Skeletal muscle tissue (tissue), 4 donors: ENCODE results near the gene SUCLG2. TPM values are rescaled to one million over a fixed set of nuclear protein-coding genes. Genes with fewer than 3 reads are reported as not detected.

ENCODE experiments used
- H3K27ac ChIP-seq: one replicate; pipeline ENCODE4 v1.7.0; 2013; ENCODE audit warnings: mild to moderate bottlenecking, low read depth, low read length, inconsistent platforms
- H3K27me3 ChIP-seq, 3 donors: one replicate each; pipeline ENCODE4 v1.7.0; 2013; ENCODE audit warnings: low read length in 3 of 3; ENCODE audit not compliant: control insufficient read depth in 3 of 3, insufficient read depth in 3 of 3
- H3K36me3 ChIP-seq, 3 donors: one replicate each; pipeline ENCODE4 v1.7.0; 2013; ENCODE audit warnings: low read length in 3 of 3; ENCODE audit not compliant: control insufficient read depth in 3 of 3, insufficient read depth in 3 of 3
- H3K4me1 ChIP-seq, 3 donors: one replicate each; pipeline ENCODE4 v1.7.0; 2013; ENCODE audit warnings: low read length in 3 of 3, mild to moderate bottlenecking in 3 of 3; ENCODE audit not compliant: control insufficient read depth in 3 of 3, insufficient read depth in 3 of 3
- H3K4me3 ChIP-seq, 3 donors: one replicate each; pipeline ENCODE4 v1.7.0; 2013; ENCODE audit warnings: low read length in 3 of 3
- H3K9ac ChIP-seq, 3 donors: one replicate each; pipeline ENCODE4 v1.7.0; 2013; ENCODE audit warnings: low read length in 3 of 3, mild to moderate bottlenecking in 3 of 3, moderate library complexity in 2 of 3, low read depth in 1 of 3
- H3K9me3 ChIP-seq, 3 donors: one replicate each; pipeline ENCODE4 v1.7.0; 2013; ENCODE audit warnings: low read length in 3 of 3; ENCODE audit not compliant: control insufficient read depth in 3 of 3
- total RNA-seq: library from RNA; depleted of rRNA; stranded (reverse); fragments of >200 nt; gene quantifications from one replicate; pipeline ENCODE4 v1.2.3, GENCODE V29; 2014
- donor health status: Osteomylitis.

SUCLG2 gene
- total RNA-seq, 1 donor from 2014 or later, result 38.1 TPM

DNA sequence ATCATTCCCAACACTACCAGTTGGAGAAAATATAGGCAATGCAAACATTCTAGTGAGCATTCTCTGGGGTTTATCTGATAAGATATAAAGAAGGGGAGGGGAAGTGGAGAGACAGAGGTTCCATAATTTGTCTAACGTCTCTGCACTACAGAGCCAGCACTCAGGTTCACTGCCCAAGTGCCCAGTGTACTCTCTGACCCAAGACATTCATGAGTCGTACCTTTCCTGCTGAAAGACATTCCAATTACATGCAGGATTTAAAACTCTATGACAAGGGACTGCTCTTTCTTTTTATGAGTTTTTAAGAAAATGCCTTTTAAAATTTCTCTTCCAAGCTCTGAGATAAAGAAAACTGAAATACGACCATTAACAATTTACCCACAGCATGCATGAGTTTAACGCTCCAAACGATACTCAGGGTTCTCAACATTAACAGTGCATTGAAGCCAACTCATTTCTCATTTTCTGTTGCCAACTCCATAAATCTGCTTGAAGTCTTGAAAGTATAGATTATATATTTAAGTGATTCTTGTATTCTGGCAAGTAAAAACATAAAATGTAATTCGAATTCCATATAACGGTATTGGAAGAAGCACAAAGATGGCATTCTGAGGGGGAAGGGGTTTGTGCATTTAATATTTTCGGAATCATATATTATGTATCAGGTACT, 193.4 kb downstream of the SUCLG2 start:
- H3K36me3 ChIP-seq, result no peaks in the 10 kb centered on the region
- H3K27me3 ChIP-seq, result no peaks in the 10 kb centered on the region
- no peaks in the 10 kb centered on the region for H3K9me3 ChIP-seq
- no peak overlapping the region for H3K9ac ChIP-seq
- H3K27ac ChIP-seq, result no peak overlapping the region
- no peaks in the 10 kb centered on the region for H3K4me1 ChIP-seq
- no peak overlapping the region for H3K4me3 ChIP-seq

DNA sequence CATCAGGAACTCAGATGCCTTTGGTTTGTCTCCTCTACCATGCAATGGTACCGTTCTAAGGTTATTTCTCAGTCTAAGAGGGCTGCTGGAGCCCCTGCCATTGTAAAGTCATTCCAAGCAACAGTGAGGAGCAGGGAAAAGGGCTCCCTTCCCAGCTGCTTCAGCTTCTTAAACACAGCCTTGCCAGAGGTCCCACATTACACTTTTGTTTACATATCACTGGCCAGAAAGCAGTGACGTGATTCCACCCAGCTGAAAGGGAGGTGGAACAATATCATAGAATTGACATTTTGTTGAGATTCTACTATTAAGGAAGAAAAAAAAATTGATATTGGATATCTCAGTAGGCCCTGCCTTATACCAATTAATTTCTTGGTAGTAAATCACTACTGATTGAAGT, 194.6 kb downstream of the SUCLG2 start:
- H3K4me3 ChIP-seq, result no peak overlapping the region
- no peaks in the 10 kb centered on the region for H3K9me3 ChIP-seq
- no peaks in the 10 kb centered on the region for H3K36me3 ChIP-seq
- no peaks in the 10 kb centered on the region for H3K27me3 ChIP-seq
- H3K9ac ChIP-seq, result no peak overlapping the region
- no peaks in the 10 kb centered on the region for H3K4me1 ChIP-seq
- H3K27ac ChIP-seq, result no peak overlapping the region

- Histone ChIP-seq H3K9ac (no peak overlapping the region), H3K27me3 (no peaks in the 10 kb centered on the region), H3K4me1 (no peaks in the 10 kb centered on the region), H3K27ac (no peak overlapping the region), H3K9me3 (no peaks in the 10 kb centered on the region), H3K36me3 (no peaks in the 10 kb centered on the region), H3K4me3 (no peak overlapping the region)
Measured at GRCh38 chr3:67458896-67459530, 195.4 kb downstream of the SUCLG2 start.

DNA sequence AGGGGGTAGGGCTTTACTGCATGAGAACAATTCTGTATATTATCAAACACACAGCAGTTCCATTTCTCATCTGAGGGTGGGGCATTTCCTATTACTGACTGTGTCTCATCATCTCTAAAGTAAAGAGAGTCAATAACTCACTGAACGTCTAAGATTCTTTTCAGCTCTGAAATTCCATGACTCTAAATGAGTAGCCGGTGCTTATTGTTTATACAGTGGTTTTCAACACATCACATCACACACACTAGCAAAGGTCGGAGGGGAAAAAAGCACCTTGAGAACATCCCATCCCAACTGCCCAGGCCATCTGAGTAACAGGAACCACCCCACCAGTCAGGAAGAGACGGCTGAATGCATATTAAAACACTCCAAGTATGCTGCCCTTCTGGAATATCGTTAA, 196.0 kb downstream of the SUCLG2 start:
- Histone ChIP-seq H3K36me3 (no peaks in the 10 kb centered on the region), H3K4me3 (no peak overlapping the region), H3K27me3 (no peaks in the 10 kb centered on the region), H3K27ac (no peak overlapping the region), H3K9ac (no peak overlapping the region), H3K9me3 (no peaks in the 10 kb centered on the region), H3K4me1 (peaks cover 0 to 2% (median 0%) of the 10 kb centered on the region in 3 donors)

GRCh38 chr3:67453628-67454027, 200.8 kb downstream of the SUCLG2 start:
- Histone ChIP-seq H3K4me3 (no peak overlapping the region), H3K27ac (no peak overlapping the region), H3K9me3 (no peaks in the 10 kb centered on the region), H3K4me1 (peaks cover 0 to 2% (median 0%) of the 10 kb centered on the region in 3 donors), H3K36me3 (no peaks in the 10 kb centered on the region), H3K27me3 (no peaks in the 10 kb centered on the region), H3K9ac (no peak overlapping the region)

DNA sequence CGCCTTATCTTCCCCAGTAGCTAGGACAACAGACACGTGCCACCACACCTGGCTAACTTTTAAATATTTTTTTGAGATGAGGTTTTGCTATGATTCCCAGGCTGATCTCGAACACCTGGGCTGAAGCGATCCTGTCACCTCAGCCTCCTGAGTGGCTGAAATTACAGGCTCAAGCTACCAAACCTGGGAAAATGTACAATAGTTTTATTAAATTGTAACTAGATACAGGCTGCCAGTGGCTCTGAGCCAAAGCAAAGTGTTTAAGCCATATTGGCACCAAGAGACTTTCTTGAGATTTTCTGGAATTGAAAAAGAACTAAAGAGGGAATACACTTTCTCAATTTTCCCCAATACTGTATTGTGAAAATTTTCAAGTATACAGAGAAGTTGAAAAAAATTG, 204.3 kb downstream of the SUCLG2 start:
- H3K4me3 ChIP-seq, result no peak overlapping the region
- no peak overlapping the region for H3K27ac ChIP-seq
- no peaks in the 10 kb centered on the region for H3K9me3 ChIP-seq
- H3K36me3 ChIP-seq, result no peaks in the 10 kb centered on the region
- no peaks in the 10 kb centered on the region for H3K27me3 ChIP-seq
- no peak overlapping the region for H3K9ac ChIP-seq
- H3K4me1 ChIP-seq, result peaks cover 0 to 2% (median 0%) of the 10 kb centered on the region in 3 donors

DNA sequence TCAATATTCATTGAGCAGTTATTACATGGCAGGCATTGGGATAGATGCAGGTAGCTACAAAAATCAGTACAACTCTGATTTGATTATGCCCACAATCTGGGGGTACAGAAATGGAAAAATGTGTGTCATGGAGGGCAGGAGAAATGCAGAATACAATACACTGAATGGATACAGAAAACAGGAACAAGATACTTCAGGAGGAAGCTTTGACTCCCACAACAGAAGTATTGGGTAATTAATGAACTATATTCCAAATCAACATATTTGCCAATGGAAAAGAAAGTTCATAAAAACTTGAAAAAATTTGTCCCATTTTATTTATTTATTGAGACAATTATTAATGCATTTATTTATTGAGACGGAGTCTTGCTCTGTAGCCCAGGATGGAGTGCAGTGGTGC, 207.0 kb downstream of the SUCLG2 start:
- Histone ChIP-seq H3K9ac (no peak overlapping the region), H3K36me3 (no peaks in the 10 kb centered on the region), H3K9me3 (no peaks in the 10 kb centered on the region), H3K27me3 (no peaks in the 10 kb centered on the region), H3K4me3 (no peak overlapping the region), H3K27ac (no peak overlapping the region), H3K4me1 (no peaks in the 10 kb centered on the region)

- H3K9me3 ChIP-seq, result no peaks in the 10 kb centered on the region
- no peak overlapping the region for H3K9ac ChIP-seq
- no peak overlapping the region for H3K4me3 ChIP-seq
- no peaks in the 10 kb centered on the region for H3K4me1 ChIP-seq
- no peaks in the 10 kb centered on the region for H3K36me3 ChIP-seq
- H3K27me3 ChIP-seq, result no peaks in the 10 kb centered on the region
- no peak overlapping the region for H3K27ac ChIP-seq
Measured at GRCh38 chr3:67437789-67438188, 216.6 kb downstream of the SUCLG2 start.

DNA sequence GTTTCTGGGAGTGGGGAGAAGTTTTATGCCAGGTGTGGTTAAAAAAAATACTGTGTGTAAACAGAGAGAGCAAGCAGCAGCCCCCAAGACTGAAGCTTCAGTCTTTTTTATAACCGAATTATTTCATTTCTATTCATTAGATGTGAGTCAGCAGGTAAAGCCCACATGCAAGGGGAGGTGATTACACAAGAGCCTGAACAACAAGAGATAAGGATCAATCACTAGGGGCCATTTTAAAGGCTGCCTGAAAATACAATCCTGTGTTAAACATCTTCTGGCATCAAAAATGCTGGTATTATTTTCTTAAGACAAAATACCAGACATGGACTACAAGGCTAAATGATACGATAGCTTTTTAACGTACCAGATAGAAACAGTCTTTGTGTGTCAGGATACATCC, 217.3 kb downstream of the SUCLG2 start:
- no peaks in the 10 kb centered on the region for H3K27me3 ChIP-seq
- no peak overlapping the region for H3K27ac ChIP-seq
- no peaks in the 10 kb centered on the region for H3K36me3 ChIP-seq
- no peaks in the 10 kb centered on the region for H3K4me1 ChIP-seq
- H3K9ac ChIP-seq, result no peak overlapping the region
- no peaks in the 10 kb centered on the region for H3K9me3 ChIP-seq
- no peak overlapping the region for H3K4me3 ChIP-seq

DNA sequence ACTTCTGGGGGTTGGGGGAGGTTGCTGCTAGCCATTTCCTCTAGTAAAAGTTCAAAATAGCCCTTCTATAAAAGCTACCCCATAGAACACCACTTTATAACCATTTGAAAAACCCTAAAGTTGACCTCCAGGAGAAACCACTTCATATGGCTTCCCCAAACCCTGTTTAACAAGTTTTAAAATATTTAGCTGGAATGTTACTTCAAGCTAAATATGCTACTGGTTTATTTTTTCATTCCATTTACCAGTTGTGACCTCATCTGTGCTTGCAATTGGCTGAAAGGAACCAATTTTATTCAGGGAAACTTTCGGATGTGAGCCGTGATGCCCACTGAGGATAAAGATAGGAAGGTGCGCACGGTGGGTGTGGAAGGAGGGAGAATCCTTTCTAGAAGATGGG, 221.3 kb downstream of the SUCLG2 start:
- H3K4me3 ChIP-seq, result no peak overlapping the region
- no peaks in the 10 kb centered on the region for H3K27me3 ChIP-seq
- no peaks in the 10 kb centered on the region for H3K4me1 ChIP-seq
- H3K9me3 ChIP-seq, result no peaks in the 10 kb centered on the region
- no peak overlapping the region for H3K9ac ChIP-seq
- no peak overlapping the region for H3K27ac ChIP-seq
- no peaks in the 10 kb centered on the region for H3K36me3 ChIP-seq
